GM10847 (cell line): ENCODE results near the gene DYNLT1.
A peak's percentile ranks its signal among the peaks of the same experiment; 100 is the strongest.

Experiments
- POLR2A ChIP-seq: IDR thresholded peaks from 2 replicates; pipeline ENCODE4 v1.6.1; 2011; ENCODE audit not compliant: insufficient read length; ENCODE audit errors: extremely low read depth

DYNLT1 gene

DNA sequence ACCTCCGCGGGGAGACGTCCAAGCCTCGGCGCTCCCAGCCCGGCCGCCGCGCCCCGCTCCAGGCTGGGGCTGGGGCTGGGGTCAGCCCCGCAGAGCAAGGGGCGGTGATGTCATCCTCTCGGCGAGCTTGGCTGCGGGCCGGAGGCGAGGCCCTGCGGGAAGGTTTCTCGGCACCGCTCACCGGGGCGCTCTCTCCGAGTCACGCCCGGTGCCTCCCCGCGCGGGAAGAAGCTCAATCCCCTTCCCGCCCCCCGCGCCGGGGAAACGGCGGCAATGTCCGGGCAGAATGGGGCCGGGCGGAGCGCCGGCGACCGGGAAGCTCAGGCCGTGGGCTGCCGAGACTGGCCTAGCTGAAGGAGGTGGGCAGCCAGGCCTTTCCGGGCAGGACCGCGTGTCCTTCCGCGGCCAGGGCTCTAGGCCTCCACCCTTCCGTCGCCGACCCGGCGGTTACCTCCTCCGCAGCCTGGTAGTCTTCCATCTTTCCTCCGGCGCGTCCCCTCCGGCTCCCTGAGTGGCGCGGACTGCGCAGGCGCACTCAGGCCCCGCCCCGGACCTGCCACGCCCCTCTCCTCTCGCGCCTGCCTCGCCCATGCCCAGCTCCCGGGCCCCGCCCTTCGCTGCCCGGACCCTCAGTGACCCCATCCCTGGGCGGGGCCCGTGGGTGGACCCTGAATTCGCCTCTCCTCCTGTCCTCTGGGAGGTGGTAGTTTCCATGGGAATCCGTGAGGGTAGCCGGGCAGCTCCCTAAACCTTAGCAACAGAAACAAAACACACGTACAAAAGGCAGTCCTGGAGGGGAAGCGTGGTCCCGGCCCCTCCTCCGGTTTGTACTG is at the start of gene DYNLT1:
Gene DYNLT1 (minus strand): TSS at position 513 of the 833 bp plus-strand sequence. CDS start 35 bp downstream, at position 478.
- peak; percentile 80 for TF ChIP-seq POLR2A

DNA sequence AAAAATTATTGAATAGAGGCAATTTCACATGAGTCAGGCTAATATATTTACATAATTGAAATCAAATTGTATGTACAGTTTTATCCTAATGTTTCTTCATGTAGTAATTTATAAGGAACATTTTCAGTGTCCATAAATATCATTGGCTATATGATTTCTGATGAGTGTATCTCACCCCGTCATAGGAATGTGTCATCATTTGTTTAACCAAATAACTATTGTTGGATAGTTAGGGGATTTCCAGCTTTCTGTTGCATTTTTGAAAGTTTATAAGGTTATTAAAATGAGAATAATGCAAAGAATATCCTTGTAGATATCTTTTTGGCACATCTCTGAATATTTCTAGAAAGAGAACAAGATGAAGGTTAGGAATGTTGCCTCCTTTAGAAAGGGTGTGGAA is 44.3 kb upstream of the DYNLT1 start:
- no peak for TF ChIP-seq POLR2A

DNA sequence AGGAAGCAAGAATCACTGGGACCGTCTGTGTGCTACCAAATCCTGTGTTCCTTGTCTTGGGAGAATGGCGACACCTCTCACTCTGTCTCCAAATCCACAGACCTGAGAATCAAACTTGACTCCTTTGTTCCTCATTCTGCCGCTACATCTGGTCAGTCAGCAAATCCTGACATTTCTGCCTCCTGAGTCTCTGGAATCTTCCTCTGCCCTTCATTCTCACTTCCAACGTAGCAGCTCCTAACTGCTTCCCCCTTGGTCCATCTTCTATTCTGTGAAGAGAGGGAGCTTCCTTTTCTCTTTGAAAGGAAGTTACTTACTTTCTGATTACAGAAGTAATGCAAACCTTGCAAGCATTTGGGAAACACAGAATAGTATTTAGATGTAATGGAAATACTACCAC is 43.0 kb upstream of the DYNLT1 start:
- no peak for TF ChIP-seq POLR2A

DNA sequence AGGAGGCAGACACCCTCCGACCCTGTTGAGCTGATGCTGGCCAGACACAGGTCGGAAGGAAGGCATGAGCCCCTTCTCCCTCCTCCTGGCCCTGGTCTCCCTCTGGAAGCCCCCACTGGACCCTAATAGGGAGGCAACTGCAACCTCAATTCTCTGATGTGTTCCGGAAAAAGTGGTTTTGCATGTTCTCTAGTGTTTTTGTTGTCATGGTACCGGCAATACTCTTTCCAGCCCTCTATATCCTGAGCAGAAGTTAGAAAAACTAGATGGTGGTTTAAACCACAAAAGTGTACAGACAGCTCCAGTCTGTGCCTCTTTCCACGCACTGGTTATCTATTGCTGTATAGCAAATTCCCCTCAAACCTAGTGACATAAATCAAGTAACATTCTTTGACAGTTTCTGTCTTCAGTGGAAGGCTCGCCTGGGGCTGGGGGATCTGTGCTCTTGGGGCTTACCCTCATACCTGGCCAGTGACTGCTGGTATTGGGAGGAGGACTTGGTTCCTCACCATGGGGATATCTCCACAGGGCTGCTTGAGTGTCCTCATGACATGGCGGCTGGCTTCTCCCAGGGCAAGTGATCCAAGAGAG is 42.3 kb upstream of the DYNLT1 start:
- TF ChIP-seq POLR2A = no peak

DNA sequence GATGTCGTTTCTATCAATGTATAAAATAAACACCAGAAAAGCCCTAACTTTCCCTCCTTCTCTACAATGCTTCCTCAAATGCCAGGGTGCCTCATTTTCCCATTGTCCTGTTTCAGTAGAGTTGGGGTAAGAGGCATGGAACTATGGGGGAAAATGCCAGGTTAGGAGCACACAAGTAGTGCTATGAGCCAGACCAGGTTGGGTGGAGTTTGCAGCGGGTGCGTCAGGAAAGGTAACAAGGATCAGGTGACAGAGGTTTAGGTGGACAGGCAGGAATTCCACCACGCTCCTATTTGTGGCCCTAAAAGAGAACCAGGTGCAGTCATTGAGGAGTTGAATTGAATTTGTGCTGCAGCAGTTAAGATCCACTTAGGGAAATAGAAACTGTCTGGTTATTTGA is 41.8 kb upstream of the DYNLT1 start:
- no peak for TF ChIP-seq POLR2A

DNA sequence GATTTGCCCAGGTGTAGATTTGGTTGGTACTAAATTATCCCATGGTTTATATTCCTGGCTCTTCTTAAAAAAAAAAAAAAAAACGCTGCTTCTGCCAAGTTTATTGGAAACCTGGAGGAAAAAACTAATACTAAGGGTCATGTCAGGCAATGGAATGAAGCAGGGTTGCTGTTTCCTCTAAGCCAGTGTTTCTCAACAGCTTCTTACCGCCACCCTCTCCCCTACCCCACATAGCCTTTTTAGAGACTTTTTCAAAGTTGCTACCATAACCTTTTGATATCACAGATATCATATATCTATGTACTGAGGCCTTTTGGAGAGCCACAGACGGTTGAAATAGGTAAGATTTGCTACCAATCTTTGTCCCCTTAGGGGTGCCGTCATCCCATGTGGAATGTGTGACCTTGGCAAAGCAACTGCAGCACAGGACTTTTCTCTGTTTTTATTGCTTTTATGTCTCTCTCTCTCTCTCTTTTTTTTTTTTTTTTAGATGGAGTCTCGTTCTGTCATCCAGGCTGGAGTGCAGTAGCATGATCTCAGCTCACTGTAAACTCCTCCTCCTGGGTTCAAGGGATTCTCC is 40.3 kb upstream of the DYNLT1 start:
- TF ChIP-seq POLR2A = no peak

DNA sequence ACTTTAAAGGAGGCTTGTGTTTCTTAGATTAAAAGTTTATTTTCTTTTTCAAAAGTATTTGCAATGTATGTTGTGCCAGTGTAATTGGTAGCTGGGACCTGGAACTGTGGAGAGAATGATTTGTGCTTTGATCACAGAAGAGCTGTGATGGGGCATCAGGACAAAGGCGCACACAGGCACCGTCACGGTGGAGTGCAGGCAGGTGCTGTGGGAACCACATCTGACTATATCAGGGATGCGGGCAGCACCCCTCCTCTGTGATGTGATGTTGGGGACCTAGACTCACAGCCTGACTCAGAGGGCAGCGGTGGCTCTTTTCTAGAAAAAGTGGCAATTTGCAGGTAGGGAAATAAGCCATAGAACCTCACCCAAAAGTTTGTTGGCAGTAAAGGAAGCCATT is 39.8 kb upstream of the DYNLT1 start:
- TF ChIP-seq POLR2A = no peak

DNA sequence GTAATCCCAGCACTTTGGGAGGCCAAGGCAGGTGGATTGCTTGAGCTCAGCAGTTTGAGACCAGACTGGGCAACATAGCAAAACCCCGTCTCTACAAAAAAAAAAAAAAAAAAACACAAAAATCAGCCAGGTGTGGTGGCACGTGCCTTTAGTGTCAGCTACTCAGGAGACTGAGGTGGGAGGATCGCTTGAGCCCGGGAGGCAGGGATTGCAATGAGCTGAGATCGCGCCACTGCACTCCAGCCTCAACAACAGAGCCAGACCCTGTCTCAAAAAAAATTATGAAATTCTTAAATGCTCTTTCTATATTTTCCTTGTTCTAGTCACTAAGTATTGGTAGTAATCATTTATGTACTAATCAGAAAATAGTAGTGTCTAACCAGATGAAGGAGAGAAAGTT is 35.9 kb upstream of the DYNLT1 start:
- no peak for TF ChIP-seq POLR2A

DNA sequence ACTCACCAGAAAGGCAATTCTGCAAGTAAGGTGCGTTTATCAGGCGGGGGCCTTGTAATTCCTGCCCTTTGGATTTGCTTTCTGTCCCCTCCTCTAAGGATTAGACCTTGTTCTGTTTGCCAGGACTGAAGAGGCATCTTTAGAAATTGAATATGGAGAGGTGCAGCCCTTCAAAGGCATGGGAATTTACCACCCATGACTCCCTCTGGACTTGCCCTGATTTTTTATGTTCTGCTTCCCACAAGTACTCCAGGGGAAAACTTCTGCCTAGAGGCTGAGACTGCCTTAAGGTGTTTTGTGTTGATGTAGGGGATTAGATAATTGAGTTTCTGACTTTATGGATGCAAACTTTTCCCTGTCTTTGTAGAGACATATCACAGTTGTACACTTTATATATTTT is 35.5 kb upstream of the DYNLT1 start:
- TF ChIP-seq POLR2A = no peak

DNA sequence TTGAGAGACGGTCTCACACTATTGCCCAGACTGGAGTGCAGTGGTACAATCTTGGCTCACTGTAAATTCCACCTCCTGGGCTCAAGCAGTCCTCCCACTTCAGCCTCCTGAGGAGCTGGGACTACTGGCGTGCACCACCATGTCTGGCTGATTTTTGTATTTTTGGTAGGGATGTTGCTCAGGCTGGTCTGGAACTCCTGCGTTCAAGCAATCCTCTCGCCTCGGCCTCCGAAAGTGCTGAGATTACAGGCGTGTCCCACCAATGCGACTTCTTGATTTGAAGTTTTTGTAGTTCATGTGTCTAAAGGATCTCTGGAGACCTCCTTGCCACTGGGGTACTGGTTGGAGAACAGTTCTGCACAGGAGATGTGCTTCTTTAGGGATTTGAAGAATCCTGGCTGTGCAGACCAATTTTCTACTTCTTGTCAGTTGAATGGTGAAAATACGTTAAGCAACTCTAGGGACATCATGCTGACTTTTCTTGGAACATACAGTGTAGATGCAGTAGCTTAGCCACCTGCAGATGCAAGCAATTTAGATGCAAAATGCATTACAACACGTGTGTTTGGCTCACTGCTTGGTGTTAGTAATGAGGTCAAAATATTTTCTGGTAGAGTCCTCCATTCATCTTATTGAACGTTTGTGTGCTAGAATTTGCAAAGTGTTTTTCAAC is 33.5 kb upstream of the DYNLT1 start:
- no peak for TF ChIP-seq POLR2A

DNA sequence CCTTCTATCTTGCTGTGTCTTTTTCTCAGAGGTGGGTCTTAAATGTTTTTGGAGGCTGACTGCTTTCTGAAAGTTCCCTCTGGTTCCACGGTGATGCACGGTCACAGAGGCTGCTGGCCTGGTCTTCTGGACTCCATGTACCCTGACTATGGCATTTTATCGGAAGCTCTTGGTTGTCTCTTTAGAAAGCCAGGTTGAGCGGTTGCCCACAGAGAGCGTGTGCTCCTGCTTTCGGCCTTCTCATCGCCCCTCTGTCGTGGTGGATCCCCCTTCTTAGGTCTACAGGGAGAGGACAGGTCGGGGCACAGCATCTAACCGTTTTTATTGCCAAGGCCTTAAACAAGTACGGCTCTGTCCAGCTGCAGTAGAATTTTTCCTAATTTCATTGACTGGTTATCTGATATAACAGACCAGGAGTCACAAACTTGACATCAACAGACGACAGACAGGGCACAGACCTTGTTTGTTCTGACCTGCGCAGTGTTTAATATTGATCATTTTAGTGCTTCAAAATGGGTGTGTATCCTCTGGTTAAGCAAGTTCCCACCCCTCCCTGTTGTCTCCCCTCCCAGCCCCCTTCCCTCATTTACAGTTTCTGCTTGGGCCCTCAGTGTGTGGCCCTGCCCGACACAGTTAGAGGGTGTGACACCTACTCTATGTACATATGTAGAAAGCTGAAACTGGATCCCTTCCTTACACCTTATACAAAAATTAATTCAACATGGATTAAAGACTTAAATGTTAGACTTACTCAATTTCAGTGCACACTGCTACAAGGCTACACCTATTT is 30.0 kb upstream of the DYNLT1 start:
- TF ChIP-seq POLR2A = no peak

DNA sequence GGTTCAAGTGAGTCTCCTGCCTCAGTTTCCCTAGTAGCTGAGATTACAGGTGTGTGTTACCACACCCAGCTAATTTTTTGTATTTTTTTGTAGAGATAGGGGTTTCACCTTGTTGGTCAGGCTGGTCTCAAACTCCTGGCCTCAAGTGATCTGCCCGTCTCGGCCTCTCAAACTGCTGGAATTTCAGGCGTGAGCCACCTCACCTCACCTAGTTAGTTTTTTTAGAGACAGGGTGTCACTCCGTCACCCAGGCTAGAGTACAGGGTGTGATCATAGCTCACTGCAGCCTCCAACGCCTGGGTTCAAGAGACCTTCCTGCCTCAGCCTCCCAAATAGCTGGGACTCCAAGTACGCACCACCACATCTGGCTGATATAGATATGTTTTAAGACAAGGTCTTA is 28.2 kb upstream of the DYNLT1 start:
- no peak for TF ChIP-seq POLR2A

DNA sequence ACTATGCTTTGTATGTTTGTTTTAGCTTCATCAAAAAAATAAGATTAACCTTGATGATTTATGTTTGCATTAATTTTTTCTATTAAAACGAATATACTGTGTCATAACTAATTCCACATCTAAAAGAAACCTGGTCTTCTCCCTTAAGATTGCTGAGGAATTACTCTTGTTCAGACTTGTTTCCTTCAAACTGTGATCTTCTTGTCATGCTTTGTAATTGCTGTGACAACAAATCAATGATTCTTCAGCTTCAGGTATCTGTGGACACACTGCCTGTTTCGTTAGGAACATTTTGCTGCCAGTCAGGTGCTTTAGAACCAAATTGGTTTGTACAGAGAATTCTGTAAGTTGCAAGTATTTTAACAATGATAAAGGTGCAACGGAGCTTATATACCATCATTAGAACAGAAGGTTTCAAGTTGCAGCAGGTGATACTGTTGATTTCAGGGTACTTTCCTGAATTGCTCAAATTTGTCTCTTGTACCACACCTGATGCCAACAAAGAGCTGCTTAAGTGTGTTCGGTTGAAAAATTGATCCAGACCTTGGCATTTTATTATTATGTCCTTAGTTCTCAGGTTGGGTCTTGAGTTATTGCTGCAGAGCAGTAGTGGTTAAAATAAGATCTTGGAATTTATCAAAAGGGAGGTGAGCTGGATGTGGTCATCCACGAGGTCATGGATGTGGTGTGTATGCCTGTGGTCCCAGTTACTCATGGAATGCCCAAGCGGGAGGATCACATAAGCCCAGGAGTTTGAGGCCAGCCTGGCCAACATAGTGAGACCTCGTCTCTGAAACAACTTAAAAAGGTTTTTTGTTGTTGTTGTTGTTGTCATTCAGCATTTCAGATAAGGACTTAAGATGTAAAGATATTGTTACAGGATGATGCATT is 24.8 kb upstream of the DYNLT1 start:
- TF ChIP-seq POLR2A = no peak

DNA sequence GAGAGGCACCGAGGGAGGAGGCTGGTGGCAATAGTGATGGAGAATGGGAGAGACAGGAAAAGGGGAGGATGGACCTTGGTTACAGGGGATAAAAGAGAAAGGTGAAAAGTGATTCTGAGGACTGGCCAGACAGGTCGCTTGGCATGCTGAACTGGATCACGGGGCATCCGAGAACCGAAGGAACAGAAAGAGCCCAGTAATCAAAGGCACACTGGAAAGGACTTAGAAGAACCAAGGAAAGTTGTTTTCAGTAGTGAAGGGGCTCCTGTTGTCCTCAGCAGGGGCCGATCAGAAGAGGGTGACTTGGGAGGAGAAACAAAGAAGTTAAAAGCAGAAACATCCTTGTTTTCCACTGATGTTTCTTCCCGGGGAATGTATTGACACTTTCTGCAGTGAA is 24.2 kb upstream of the DYNLT1 start:
- no peak for TF ChIP-seq POLR2A

DNA sequence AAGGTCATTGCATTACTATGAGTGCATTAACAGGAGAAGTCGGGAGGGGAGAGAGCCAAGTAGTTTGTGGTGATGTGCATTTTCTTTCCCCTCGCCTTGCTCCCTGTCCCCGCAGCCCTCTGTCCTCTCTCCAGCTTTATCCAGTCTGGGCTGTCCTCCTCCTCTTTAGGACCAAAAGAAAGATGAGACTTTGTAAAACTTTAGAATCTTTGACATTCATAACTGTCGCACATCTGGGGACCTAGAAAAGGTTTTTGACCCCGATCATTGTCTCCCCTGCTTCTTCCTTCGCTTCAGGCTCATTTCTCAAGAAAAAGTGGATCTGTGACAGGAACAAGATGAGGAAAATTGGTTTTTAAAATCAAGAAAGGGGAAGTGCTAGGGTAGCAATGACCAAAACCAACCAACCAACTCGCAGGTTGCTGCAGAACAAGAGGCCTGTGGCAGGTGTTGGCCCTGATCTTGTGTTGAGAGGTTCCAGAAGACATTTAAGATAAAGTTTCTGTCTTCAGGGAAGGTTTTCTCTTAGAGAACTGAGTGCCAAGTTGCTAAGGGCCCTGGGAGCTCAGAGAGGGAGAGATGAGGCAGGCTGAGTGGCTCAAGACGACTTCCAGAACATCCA is 22.9 kb upstream of the DYNLT1 start:
- TF ChIP-seq POLR2A = no peak
